Suprapubic skin (tissue), 4 donors: ENCODE measurements around the gene ADGRD1. TPM values are rescaled to one million over a fixed set of nuclear protein-coding genes. Genes with fewer than 3 reads are reported as not detected.

Experiments used
- DNase-seq, 2 donors: peaks; one replicate each; pipeline ENCODE4 v3.0.0-alpha.2; 2019; ENCODE audit warnings: low spot score in 2 of 2
- H3K27ac ChIP-seq: fragments of 200-600 bp; sonication (generic); one replicate; pipeline ENCODE4 v1.5.1; 2019
- H3K27me3 ChIP-seq: fragments of 200-600 bp; sonication (generic); one replicate; pipeline ENCODE4 v1.5.1; 2019
- H3K36me3 ChIP-seq: fragments of 200-600 bp; sonication (generic); one replicate; pipeline ENCODE4 v1.5.1; 2019
- H3K4me1 ChIP-seq: fragments of 200-600 bp; sonication (generic); one replicate; pipeline ENCODE4 v1.5.1; 2019
- H3K4me3 ChIP-seq: fragments of 200-600 bp; sonication (generic); one replicate; pipeline ENCODE4 v1.5.1; 2019; ENCODE audit warnings: mild to moderate bottlenecking
- H3K9me3 ChIP-seq: fragments of 200-600 bp; sonication (generic); one replicate; pipeline ENCODE4 v1.5.1; 2019
- EP300 ChIP-seq: sonication (generic); formaldehyde crosslinking; IDR thresholded peaks from one replicate; pipeline ENCODE4 v1.6.1; 2017; ENCODE audit warnings: antibody characterized with exemption
- POLR2A ChIP-seq, 2 donors: fragments of 450-650 bp; IDR thresholded peaks; one replicate each; pipeline ENCODE4 v1.6.1; 2017; ENCODE audit warnings: antibody characterized with exemption in 2 of 2, mild to moderate bottlenecking in 2 of 2, moderate library complexity in 2 of 2
- POLR2AphosphoS5 ChIP-seq, 3 donors: sonication (generic); formaldehyde crosslinking; IDR thresholded peaks; one replicate each; pipeline ENCODE4 v1.6.1; 2017; ENCODE audit warnings: antibody characterized with exemption in 3 of 3
- WGBS: methylation state at CpG from one replicate; pipeline ENCODE4 v1.1.5; 2018; 5-methylcytosine and 5-hydroxymethylcytosine counted together
- total RNA-seq, 4 donors: library from RNA; depleted of rRNA; stranded (reverse); fragments of >200 nt; gene quantifications; one replicate each; pipeline ENCODE4 v1.1.0, GENCODE V29; 2016
- TF ChIP-seq, protein P1 (sequence below), 2 donors: fragments of 200-600 bp in 1 of 2; fragments of 450-650 bp in 1 of 2; sonication (generic) in 1 of 2; IDR thresholded peaks; one replicate each; pipeline ENCODE4 v1.5.1; 2016 to 2019; ENCODE audit warnings: antibody characterized with exemption in 2 of 2, mild to moderate bottlenecking in 1 of 2, moderate library complexity in 1 of 2

The ADGRD1 gene
- total RNA-seq, 4 donors from 2014 or later, result 4.2 to 12.4 (median 10.4) TPM

- TF ChIP-seq, protein P1, sequence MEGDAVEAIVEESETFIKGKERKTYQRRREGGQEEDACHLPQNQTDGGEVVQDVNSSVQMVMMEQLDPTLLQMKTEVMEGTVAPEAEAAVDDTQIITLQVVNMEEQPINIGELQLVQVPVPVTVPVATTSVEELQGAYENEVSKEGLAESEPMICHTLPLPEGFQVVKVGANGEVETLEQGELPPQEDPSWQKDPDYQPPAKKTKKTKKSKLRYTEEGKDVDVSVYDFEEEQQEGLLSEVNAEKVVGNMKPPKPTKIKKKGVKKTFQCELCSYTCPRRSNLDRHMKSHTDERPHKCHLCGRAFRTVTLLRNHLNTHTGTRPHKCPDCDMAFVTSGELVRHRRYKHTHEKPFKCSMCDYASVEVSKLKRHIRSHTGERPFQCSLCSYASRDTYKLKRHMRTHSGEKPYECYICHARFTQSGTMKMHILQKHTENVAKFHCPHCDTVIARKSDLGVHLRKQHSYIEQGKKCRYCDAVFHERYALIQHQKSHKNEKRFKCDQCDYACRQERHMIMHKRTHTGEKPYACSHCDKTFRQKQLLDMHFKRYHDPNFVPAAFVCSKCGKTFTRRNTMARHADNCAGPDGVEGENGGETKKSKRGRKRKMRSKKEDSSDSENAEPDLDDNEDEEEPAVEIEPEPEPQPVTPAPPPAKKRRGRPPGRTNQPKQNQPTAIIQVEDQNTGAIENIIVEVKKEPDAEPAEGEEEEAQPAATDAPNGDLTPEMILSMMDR (IDR thresholded peaks at IDR 0.05), result no peak
- TF ChIP-seq POLR2A (IDR thresholded peaks at IDR 0.05) (no peak), POLR2AphosphoS5 (IDR thresholded peaks at IDR 0.05) (no peak), EP300 (no peak)
- Histone ChIP-seq H3K4me3 (no peak overlapping the region), H3K27me3 (peaks cover 6% of the 10 kb centered on the region), H3K4me1 (no peaks in the 10 kb centered on the region), H3K27ac (no peak overlapping the region), H3K9me3 (no peaks in the 10 kb centered on the region), H3K36me3 (no peaks in the 10 kb centered on the region)
- DNase-seq, result peak; percentile 47 to 50
- 75% methylated on average over 13 of the region's 13 CpGs for WGBS
Observed at GRCh38 chr12:131061041-131061806, 107.5 kb downstream of the ADGRD1 start.

GRCh38 chr12:131063413-131063812 is 109.7 kb downstream of the ADGRD1 start:
- H3K27ac ChIP-seq, result no peak overlapping the region
- no peak for TF ChIP-seq EP300
- no peak for TF ChIP-seq POLR2A (IDR thresholded peaks at IDR 0.05)
- TF ChIP-seq, protein P1 (IDR thresholded peaks at IDR 0.05), result no peak
- no peak for TF ChIP-seq POLR2AphosphoS5 (IDR thresholded peaks at IDR 0.05)
- no peaks in the 10 kb centered on the region for H3K36me3 ChIP-seq
- H3K4me3 ChIP-seq, result no peak overlapping the region
- no peaks in the 10 kb centered on the region for H3K4me1 ChIP-seq
- peak in 1 of 2 donors; percentile 13 for DNase-seq
- H3K9me3 ChIP-seq, result no peaks in the 10 kb centered on the region
- peaks cover 6% of the 10 kb centered on the region for H3K27me3 ChIP-seq
- 54% methylated on average over 3 of the region's 3 CpGs for WGBS

- DNase-seq, result no peak
- H3K27me3 ChIP-seq, result peaks cover 6% of the 10 kb centered on the region
- H3K27ac ChIP-seq, result no peak overlapping the region
- H3K4me3 ChIP-seq, result no peak overlapping the region
- no peaks in the 10 kb centered on the region for H3K9me3 ChIP-seq
- H3K4me1 ChIP-seq, result no peaks in the 10 kb centered on the region
- 82% methylated on average over 2 of the region's 2 CpGs for WGBS
- TF ChIP-seq POLR2A (IDR thresholded peaks at IDR 0.05) (no peak), EP300 (no peak), POLR2AphosphoS5 (IDR thresholded peaks at IDR 0.05) (no peak)
- TF ChIP-seq, protein P1 (IDR thresholded peaks at IDR 0.05), result no peak
- no peaks in the 10 kb centered on the region for H3K36me3 ChIP-seq
Observed at GRCh38 chr12:131063960-131064359, 110.3 kb downstream of the ADGRD1 start.

GRCh38 chr12:131065279-131065678 is 111.6 kb downstream of the ADGRD1 start:
- no peak overlapping the region for H3K27ac ChIP-seq
- no peak overlapping the region for H3K4me3 ChIP-seq
- 68% methylated on average over 10 of the region's 11 CpGs for WGBS
- no peaks in the 10 kb centered on the region for H3K36me3 ChIP-seq
- DNase-seq, result peak in 1 of 2 donors; percentile 55
- peaks cover 6% of the 10 kb centered on the region for H3K27me3 ChIP-seq
- TF ChIP-seq EP300 (no peak), POLR2AphosphoS5 (IDR thresholded peaks at IDR 0.05) (no peak), POLR2A (IDR thresholded peaks at IDR 0.05) (no peak)
- TF ChIP-seq, protein P1 (IDR thresholded peaks at IDR 0.05), result no peak
- H3K4me1 ChIP-seq, result no peaks in the 10 kb centered on the region
- H3K9me3 ChIP-seq, result no peaks in the 10 kb centered on the region

- 86% methylated on average over 1 of the region's 4 CpGs for whole genome bisulfite sequencing
- H3K9me3 ChIP-seq, result no peaks in the 10 kb centered on the region
- peak in 1 of 2 donors; percentile 40 for DNase-seq
- H3K27ac ChIP-seq, result no peak overlapping the region
- no peaks in the 10 kb centered on the region for H3K4me1 ChIP-seq
- no peaks in the 10 kb centered on the region for H3K36me3 ChIP-seq
- peaks cover 6% of the 10 kb centered on the region for H3K27me3 ChIP-seq
- TF ChIP-seq EP300 (no peak), POLR2A (IDR thresholded peaks at IDR 0.05) (no peak), POLR2AphosphoS5 (IDR thresholded peaks at IDR 0.05) (no peak)
- TF ChIP-seq, protein P1 (IDR thresholded peaks at IDR 0.05), result no peak
- H3K4me3 ChIP-seq, result no peak overlapping the region
Observed at GRCh38 chr12:131065801-131066200, 112.1 kb downstream of the ADGRD1 start.
